GM20000 (cell line): ENCODE results near the gene C10orf90.

Experiments
- DNase-seq: peaks from one replicate; pipeline ENCODE4 v3.0.0; 2012; ENCODE audit warnings: low spot score
- TF ChIP-seq, protein P1 (sequence below): IDR thresholded peaks from 2 replicates; pipeline ENCODE4 v1.5.1; 2012; ENCODE audit warnings: mild to moderate bottlenecking, control low read depth; ENCODE audit errors: extremely low read depth, missing control alignments

The C10orf90 gene

DNA sequence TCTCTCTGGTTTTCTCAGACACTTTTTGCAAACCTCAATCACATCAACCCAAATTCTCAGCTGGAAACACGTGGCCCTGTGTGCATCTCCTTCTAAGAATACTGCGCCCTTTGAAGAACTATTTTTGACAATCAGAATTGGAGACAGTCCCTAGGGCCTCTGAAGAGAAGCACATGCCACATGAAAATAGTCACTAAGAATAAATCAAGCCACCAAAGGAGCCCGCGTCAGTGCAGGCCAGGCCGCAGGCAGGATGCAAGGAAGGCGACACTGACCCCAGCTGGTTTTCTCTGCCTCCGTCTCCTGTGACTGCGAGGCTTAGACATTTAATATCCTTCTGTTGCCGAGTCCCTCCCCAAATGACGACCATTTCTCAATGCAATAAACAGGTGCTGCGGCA is 194.2 kb downstream of the C10orf90 start:
- no peak for DNase-seq
- TF ChIP-seq, protein P1, sequence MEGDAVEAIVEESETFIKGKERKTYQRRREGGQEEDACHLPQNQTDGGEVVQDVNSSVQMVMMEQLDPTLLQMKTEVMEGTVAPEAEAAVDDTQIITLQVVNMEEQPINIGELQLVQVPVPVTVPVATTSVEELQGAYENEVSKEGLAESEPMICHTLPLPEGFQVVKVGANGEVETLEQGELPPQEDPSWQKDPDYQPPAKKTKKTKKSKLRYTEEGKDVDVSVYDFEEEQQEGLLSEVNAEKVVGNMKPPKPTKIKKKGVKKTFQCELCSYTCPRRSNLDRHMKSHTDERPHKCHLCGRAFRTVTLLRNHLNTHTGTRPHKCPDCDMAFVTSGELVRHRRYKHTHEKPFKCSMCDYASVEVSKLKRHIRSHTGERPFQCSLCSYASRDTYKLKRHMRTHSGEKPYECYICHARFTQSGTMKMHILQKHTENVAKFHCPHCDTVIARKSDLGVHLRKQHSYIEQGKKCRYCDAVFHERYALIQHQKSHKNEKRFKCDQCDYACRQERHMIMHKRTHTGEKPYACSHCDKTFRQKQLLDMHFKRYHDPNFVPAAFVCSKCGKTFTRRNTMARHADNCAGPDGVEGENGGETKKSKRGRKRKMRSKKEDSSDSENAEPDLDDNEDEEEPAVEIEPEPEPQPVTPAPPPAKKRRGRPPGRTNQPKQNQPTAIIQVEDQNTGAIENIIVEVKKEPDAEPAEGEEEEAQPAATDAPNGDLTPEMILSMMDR, result no peak

DNA sequence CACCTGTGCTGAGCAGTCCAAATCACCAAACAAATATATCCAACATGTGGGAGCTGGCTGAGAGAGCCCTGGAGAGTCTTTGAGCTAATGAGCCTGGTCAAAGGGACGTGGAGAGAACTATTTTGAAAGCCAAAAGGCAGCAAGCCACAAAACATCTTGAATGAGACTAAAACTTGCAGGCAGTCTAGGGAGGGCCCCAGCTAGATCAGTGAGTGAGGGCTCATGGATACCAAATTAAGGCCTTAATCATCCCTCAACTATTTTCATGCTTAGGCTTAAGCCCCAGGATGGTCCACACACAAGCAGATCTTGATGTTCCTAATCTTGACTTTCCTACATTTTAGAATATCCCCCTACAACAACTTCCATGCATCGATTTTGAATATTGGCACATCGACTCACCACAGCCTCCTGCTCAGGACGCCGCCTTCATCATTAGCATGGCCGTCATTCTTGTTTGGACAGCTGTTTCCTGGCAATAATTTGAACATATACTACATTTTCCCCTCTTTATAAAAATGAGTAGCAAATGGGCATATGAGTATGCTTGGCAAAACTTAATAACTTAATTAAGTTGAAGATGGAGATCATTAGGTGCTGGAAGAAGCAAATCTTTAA is 195.3 kb downstream of the C10orf90 start:
- no peak for DNase-seq
- TF ChIP-seq, protein P1, result no peak

DNA sequence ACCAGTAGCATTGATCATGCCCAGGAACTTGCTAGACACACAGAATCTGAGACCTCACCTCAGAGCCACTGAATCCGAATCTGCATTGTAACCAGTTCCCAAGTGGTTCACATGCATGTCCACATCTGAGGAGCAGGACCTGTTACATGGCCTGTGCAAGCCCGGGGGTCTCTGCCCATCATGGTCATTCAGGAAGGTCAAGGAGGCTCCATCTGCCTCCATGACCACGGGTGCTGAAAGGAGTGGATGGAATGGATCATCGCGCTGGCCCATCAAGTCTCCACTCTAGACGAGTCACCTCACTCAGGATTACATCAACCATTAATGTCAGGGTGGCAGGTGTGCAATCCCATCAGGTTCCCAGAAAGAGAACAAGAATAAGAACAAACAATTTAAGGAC is 196.5 kb downstream of the C10orf90 start:
- TF ChIP-seq, protein P1, result no peak
- no peak for DNase-seq

DNA sequence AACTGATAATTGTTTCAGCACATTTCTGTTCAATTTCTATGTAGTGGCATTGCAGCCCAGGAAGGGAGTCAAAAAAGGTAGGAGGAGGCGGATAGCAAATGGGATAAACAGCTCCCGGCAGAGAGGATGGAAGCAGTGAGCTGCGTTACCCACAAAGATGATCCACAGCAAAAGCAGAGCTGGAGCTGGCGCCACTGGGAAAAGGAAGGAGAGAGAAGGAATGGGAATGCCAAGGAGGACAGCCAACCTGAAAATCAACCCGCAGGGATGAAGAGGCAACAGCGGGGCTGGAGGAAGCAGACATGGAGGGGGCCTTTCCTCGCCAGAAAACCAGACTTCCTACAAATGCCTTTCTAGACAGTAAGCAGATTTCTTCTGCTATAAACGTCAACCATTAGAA is 199.5 kb downstream of the C10orf90 start:
- no peak for DNase-seq
- TF ChIP-seq, protein P1, result no peak

DNA sequence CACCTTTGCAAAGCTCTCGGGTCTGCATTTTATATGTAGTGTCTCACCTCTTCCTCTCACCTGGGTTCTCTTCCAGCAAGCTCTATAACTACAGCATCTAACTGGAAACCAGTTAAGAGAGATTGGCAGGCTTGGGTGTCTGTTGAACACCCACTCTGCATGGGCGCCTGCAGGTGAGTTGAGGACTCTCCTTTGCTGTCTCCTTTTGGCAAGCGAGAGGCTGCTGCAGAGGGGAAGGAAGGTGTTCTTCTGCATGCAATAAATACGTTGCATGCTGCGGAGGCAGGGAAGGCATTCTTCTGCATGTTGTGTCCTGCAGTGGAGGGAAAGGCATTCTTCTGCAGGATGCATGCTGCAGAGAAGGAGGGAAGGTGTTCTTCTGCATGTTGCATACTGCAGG is 200.8 kb downstream of the C10orf90 start:
- TF ChIP-seq, protein P1, result no peak
- no peak for DNase-seq

DNA sequence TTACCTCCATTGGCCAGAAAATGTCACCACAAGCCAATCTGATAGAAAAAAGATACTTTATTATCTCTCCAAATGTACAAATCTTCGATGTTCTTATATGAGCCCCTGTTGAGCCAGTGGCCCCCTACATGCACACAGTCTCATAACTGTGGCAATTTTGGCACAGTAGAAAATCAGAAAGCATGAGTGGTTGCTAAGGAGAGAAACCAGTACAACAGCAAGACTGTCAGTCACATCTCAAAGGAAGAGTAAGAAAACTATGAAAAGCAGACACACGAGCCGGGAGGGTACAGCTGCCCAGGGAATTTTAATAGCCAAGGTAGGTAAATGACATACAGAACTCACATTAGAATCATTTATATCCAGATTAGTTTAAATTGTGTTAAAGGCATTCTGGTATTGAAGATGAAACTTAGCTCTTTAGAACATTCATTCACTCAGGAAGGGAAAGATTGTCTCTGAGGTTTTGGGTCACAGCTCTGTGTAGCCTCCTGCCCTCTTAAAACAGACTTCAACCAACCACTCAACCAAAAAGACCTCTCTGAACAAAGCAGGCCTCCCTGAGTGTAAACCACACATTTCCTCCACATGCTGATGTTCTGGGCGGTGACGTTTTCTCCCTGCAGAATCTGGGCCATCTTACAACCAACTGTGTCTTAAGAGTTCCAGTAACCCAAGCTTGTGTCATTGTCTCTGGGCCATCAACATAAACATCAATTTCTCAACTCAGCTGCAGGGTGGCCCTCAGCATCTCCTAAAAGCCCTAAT is 201.4 kb downstream of the C10orf90 start:
- TF ChIP-seq, protein P1, result no peak
- no peak for DNase-seq

DNA sequence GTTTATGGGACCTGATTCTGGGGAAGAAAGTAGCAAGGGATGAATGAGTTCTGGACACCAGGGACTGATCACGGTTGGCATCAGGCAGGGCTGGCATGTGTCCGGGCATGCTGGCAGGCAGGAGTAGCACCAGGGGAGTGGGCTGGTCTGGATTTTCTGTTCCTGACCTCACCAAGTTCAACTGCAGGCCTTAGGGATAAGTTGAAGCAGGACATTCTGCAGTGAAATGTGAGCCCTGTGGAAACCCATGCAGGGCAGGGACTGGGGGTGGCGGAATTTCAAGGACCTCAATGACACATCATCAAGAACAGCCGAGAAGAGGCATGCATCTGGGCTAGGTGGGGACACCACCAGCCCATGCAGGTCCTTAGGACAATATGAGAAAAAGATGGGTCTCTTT is 202.0 kb downstream of the C10orf90 start:
- TF ChIP-seq, protein P1, result no peak
- no peak for DNase-seq
